Osteoblast (primary cell): ENCODE data around the gene PLPPR1. TPM values are rescaled to one million over a fixed set of nuclear protein-coding genes. Genes with fewer than 3 reads are reported as not detected.

ENCODE experiments used
- DNase-seq: peaks from one replicate; pipeline ENCODE4 v3.0.0; 2011; ENCODE audit warnings: low spot score, mixed read lengths; ENCODE audit not compliant: insufficient read length; ENCODE audit errors: missing footprints
- H2AFZ ChIP-seq: 2 replicates; pipeline ENCODE4 v1.6.0; 2011; ENCODE audit warnings: mild to moderate bottlenecking, low read length
- H3K27ac ChIP-seq: 2 replicates; pipeline ENCODE4 v1.5.1; 2011; ENCODE audit warnings: mild to moderate bottlenecking, low read depth, low read length, moderate library complexity
- H3K27me3 ChIP-seq: 2 replicates; pipeline ENCODE4 v1.6.0; 2012; ENCODE audit warnings: mild to moderate bottlenecking, control low read depth, inconsistent platforms, low read length, moderate library complexity; ENCODE audit not compliant: insufficient read depth
- H3K36me3 ChIP-seq: 2 replicates; pipeline ENCODE4 v1.5.1; 2011; ENCODE audit warnings: mild to moderate bottlenecking, low read length, control low read depth, moderate library complexity; ENCODE audit not compliant: insufficient read depth
- H3K4me1 ChIP-seq: 2 replicates; pipeline ENCODE4 v1.5.1; 2011; ENCODE audit warnings: mild to moderate bottlenecking, low read length, control low read depth, moderate library complexity; ENCODE audit not compliant: insufficient read depth
- H3K4me2 ChIP-seq: 2 replicates; pipeline ENCODE4 v1.6.0; 2011; ENCODE audit warnings: mild to moderate bottlenecking, low read length; ENCODE audit not compliant: insufficient read depth
- H3K4me3 ChIP-seq: fragments of 200-600 bp; sonication (generic); 3 replicates; pipeline ENCODE4 v1.5.1; 2012; ENCODE audit warnings: mild to moderate bottlenecking, low read length, inconsistent platforms; ENCODE audit not compliant: insufficient read depth
- H3K79me2 ChIP-seq: 2 replicates; pipeline ENCODE4 v1.6.0; 2012; ENCODE audit warnings: mild to moderate bottlenecking, low read length, control low read depth, inconsistent platforms; ENCODE audit not compliant: insufficient read depth
- H3K9me3 ChIP-seq: 2 replicates; pipeline ENCODE4 v1.5.1; 2011; ENCODE audit warnings: low read depth, low read length, control low read depth
- H4K20me1 ChIP-seq: 2 replicates; pipeline ENCODE4 v1.6.0; 2012; ENCODE audit warnings: mild to moderate bottlenecking, low read length, control low read depth; ENCODE audit not compliant: insufficient read depth
- total RNA-seq: library from RNA; depleted of rRNA; stranded (reverse); fragments of >200 nt; gene quantifications from 2 replicates; pipeline ENCODE4 v1.2.3, GENCODE V29; 2012
- TF ChIP-seq, protein P1 (sequence below): IDR thresholded peaks from 2 replicates; pipeline ENCODE4 v1.5.1; 2011; ENCODE audit warnings: mild to moderate bottlenecking, low read depth, low read length, moderate library complexity; ENCODE audit errors: extremely low read depth

Gene PLPPR1
- total RNA-seq, 1 donor, result not detected

DNA sequence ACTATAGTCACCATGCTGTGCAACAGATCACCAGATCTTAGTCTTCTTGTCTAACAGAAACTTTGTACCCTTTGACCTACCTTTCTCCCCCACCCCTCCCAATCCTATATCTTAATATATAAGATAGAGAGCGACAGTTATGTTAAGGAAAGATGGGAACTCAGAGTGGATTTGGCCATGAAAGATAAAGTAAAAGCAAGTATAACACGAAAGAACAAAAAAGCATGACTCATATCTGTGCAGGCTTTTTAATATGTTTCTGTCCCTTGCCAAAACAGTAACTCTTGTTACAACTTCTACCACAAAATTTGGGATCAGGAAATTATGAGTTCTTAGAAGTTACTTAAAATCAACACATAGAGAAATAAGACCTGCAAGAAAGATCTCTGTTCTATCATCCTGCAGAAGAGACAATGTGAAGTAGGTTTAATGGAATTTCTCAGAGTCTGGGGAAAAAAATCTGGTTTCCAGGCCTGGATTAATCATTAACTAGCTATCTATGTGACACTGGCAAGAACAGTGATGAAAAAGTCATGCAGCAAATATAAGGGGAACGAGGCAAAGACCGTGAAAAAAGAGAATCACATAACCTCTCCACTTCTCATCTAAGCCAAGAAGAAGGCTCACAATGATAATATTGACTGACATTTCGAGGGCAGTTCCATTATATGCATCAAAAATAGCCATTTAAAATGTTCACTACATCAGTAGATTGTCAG lies 337.7 kb downstream of the PLPPR1 start:
- no peak overlapping the region for H3K27ac ChIP-seq
- no peaks in the 10 kb centered on the region for H3K4me1 ChIP-seq
- no peak overlapping the region for H3K4me3 ChIP-seq
- no peaks in the 10 kb centered on the region for H3K36me3 ChIP-seq
- no peaks in the 10 kb centered on the region for H3K79me2 ChIP-seq
- no peaks in the 10 kb centered on the region for H3K27me3 ChIP-seq
- no peak overlapping the region for H2AFZ ChIP-seq
- TF ChIP-seq, protein P1, sequence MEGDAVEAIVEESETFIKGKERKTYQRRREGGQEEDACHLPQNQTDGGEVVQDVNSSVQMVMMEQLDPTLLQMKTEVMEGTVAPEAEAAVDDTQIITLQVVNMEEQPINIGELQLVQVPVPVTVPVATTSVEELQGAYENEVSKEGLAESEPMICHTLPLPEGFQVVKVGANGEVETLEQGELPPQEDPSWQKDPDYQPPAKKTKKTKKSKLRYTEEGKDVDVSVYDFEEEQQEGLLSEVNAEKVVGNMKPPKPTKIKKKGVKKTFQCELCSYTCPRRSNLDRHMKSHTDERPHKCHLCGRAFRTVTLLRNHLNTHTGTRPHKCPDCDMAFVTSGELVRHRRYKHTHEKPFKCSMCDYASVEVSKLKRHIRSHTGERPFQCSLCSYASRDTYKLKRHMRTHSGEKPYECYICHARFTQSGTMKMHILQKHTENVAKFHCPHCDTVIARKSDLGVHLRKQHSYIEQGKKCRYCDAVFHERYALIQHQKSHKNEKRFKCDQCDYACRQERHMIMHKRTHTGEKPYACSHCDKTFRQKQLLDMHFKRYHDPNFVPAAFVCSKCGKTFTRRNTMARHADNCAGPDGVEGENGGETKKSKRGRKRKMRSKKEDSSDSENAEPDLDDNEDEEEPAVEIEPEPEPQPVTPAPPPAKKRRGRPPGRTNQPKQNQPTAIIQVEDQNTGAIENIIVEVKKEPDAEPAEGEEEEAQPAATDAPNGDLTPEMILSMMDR, result no peak
- no peaks in the 10 kb centered on the region for H3K9me3 ChIP-seq
- no peak overlapping the region for H3K4me2 ChIP-seq
- no peaks in the 10 kb centered on the region for H4K20me1 ChIP-seq
- peak; percentile 25 for DNase-seq

DNA sequence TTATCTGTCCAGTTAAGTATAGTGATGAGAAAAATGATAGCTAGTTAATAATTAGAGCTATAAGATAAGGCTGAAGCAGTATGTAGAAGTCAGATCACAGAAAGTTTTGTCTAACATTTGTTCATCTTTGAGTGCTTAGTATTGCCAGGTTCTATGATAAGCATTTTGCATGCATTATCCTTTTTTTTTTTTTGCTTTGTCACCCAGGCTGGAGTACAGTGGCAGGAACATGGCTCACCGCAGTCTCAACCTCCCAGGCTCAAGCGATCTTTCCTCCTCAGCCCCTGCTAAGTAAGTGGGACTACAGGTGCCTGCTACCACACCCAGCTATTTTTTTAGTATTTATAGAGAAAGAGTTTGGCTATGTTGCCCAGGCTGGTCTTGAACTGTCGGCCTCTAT lies 338.8 kb downstream of the PLPPR1 start:
- H3K9me3 ChIP-seq, result no peaks in the 10 kb centered on the region
- H4K20me1 ChIP-seq, result no peaks in the 10 kb centered on the region
- TF ChIP-seq, protein P1, result no peak
- H3K4me3 ChIP-seq, result no peak overlapping the region
- no peak for DNase-seq
- H2AFZ ChIP-seq, result no peak overlapping the region
- H3K36me3 ChIP-seq, result no peaks in the 10 kb centered on the region
- H3K4me2 ChIP-seq, result no peak overlapping the region
- no peak overlapping the region for H3K27ac ChIP-seq
- H3K27me3 ChIP-seq, result no peaks in the 10 kb centered on the region
- H3K79me2 ChIP-seq, result no peaks in the 10 kb centered on the region
- H3K4me1 ChIP-seq, result no peaks in the 10 kb centered on the region

GRCh38 chr9:101369286-101369685 lies 340.8 kb downstream of the PLPPR1 start:
- no peaks in the 10 kb centered on the region for H3K27me3 ChIP-seq
- H3K4me1 ChIP-seq, result no peaks in the 10 kb centered on the region
- no peaks in the 10 kb centered on the region for H3K9me3 ChIP-seq
- H4K20me1 ChIP-seq, result no peaks in the 10 kb centered on the region
- H3K4me3 ChIP-seq, result no peak overlapping the region
- DNase-seq, result peak; percentile 41
- no peak overlapping the region for H3K27ac ChIP-seq
- no peaks in the 10 kb centered on the region for H3K36me3 ChIP-seq
- H3K79me2 ChIP-seq, result no peaks in the 10 kb centered on the region
- H2AFZ ChIP-seq, result no peak overlapping the region
- H3K4me2 ChIP-seq, result no peak overlapping the region
- TF ChIP-seq, protein P1, result no peak

DNA sequence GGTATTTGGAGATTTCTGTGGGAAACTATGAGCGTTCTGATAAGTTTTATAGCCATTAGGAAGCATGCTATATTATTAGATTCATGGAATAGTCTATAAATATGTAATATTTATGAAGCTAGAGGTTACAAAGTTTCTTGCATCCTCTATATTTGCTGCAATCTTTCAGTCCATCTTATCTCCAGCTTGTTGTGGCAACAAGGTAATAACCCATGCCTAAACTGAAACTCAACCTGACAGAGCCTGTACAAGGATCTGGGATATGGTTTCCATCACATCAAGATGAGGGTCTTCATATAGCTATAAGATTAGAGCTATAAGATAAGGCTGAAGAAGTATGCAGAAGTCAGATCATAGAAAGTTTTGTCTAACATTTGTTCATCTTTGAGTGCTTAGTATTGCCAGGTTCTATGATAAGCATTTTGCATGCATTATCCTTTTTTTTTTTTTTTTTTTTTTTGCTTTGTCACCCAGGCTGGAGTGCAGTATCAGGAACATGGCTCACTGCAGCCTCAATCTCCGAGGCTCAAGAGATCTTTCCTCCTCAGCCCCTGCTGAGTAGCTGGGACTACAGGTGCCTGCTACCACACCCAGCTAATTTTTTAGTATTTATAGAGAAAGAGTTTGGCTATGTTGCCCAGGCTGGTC lies 341.5 kb downstream of the PLPPR1 start:
- Histone ChIP-seq H3K4me1 (no peaks in the 10 kb centered on the region), H3K27ac (no peak overlapping the region), H3K36me3 (no peaks in the 10 kb centered on the region), H3K79me2 (no peaks in the 10 kb centered on the region), H3K4me3 (no peak overlapping the region), H3K27me3 (no peaks in the 10 kb centered on the region), H3K9me3 (no peaks in the 10 kb centered on the region), H4K20me1 (no peaks in the 10 kb centered on the region), H3K4me2 (no peak overlapping the region), H2AFZ (no peak overlapping the region)
- DNase-seq, result no peak
- TF ChIP-seq, protein P1, result no peak
